MM.1S (cell line): ENCODE data around the gene MYH11.

Experiments used
- CTCF ChIP-seq: fragments of 300-600 bp; sonication (generic); IDR thresholded peaks from 2 replicates; pipeline ENCODE4 v1.5.1; 2016; ENCODE audit warnings: antibody characterized with exemption, low read length, mixed read lengths
- EZH2 ChIP-seq: fragments of 300-600 bp; sonication (generic); optimal IDR thresholded peaks from 2 replicates; pipeline ENCODE3; 2017; ENCODE audit warnings: low read depth, mild to moderate bottlenecking, antibody characterized with exemption, low read length, mixed read lengths

- TF ChIP-seq CTCF (no peak), EZH2 (no peak)
Observed at GRCh38 chr16:15891508-15891907, 34.7 kb upstream of the MYH11 start.
